Islet of Langerhans (tissue), 1 donor: ENCODE results near the gene XKR8.
"Not testable (repeated sequence)": the region's sequence is repeated elsewhere in the genome, so short reads cannot be mapped to it uniquely, and the experiment has no call there.

Experiments
- FAIRE-seq: peaks from one replicate; lab custom pipeline; 2011; peaks lifted over from hg19 to GRCh38; lab: Jason Lieb, UNC

XKR8 gene

GRCh38 chr1:27992276-27992675, 32.5 kb downstream of the XKR8 start:
- FAIRE-seq = no peak

GRCh38 chr1:27993241-27993640, 33.5 kb downstream of the XKR8 start:
- FAIRE-seq = no peak

GRCh38 chr1:27994060-27994459, 34.3 kb downstream of the XKR8 start:
- no peak for FAIRE-seq

GRCh38 chr1:27994526-27994925, 34.8 kb downstream of the XKR8 start:
- not testable (repeated sequence) for FAIRE-seq

GRCh38 chr1:27999055-27999454, 39.3 kb downstream of the XKR8 start:
- no peak for FAIRE-seq

- FAIRE-seq = no peak
These were observed 42.8 kb downstream of the XKR8 start for GRCh38 chr1:28002600-28002999.

GRCh38 chr1:28003117-28003516, 43.3 kb downstream of the XKR8 start:
- FAIRE-seq = not testable (repeated sequence)

GRCh38 chr1:28010969-28011368, 51.2 kb downstream of the XKR8 start:
- no peak for FAIRE-seq
